T-helper 1 cell (primary cell): ENCODE results near the gene EXOC3L4.

Experiments
- DNase-seq, 5 donors: peaks; one replicate each; pipeline ENCODE4 v3.0.0-alpha.2; 2012 to 2020

EXOC3L4 gene

DNA sequence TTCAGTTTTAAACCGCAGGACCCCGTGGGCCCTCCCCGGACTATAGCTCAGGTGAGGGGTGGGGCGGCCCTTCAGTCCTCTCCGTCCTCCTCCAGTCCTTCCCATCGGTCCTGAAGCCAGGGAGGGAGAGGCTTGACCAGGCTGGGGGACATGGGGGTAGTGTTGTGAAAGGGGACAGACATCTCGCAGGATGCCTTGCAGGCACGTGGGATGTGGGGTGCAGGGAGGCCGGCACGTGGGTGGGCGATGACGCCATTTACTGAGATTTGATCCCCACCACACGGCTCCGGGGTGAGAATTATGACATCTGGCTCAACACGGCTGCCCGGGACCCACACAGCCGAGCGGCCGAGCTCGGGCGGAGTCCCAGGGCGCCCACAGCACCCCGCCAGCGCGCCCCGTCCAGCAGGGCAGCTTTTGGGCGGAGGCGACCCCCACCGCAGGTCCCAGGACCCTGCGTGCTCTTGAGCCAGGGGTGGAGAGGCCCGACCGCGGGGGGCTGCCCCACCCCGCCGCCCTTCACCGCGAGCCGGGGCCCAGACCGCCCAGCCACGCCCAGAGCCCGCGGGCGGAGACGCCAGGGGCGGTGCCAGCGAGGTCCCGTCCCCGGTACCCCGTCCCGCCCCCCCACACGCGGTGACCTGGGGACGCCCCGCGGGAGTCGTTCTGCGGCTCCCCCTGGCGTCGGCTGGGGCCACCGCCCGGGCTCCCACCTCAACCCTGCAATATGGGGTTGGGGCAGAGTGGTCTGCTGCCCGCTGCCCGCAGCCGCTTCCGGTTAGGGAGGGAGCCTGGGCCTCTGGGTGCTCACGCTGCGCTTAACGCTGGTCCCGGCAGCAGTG lies 3.3 kb upstream of the EXOC3L4 start:
- peak; percentile 64 to 76 (median 68) for DNase-seq

DNA sequence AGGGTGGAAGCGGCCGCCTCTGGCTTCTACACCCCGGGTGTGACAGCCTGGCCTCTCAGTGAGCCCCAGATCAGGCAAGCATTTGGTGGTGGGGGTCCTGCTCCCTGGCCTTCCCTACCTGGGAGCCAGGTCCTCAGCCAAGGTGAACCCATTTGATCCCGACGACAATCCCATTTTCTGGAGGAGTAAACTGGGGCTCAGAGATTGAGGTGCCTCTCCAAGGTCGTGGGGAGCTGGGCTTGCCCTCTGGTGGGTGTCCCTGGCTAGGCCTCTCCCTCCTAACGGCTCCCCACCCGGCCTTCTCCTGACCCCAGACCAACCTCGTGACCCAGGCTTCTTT lies 2.7 kb upstream of the EXOC3L4 start:
- no peak for DNase-seq

DNA sequence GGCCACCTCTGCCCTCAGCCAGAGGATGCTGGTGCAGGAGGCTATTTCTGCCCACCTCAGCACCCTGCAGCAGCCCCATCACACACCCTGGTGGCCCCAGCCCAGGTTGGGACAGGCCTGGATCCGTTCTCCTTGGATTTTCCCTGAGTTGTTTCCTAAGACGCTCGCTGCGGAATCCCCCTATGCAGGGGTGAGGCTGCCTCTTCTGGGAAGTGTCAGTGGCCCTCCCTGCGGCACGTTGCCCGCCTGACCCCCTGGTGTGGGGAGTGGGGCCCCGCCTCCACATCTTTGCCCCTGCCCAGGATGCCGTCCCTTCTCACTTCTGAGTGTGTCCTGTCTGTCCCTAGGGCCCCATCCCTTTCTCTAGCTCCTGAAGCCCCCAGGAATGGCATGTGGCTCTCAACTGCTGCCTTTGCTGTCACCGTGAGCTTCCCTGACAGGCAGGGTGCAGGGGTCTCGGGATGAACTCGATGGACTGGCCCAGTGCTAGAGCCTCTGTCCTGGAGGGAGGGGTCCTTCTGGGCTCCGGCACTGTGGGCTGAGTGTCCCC lies 594 bp upstream of the EXOC3L4 start:
- DNase-seq: no peak

DNA sequence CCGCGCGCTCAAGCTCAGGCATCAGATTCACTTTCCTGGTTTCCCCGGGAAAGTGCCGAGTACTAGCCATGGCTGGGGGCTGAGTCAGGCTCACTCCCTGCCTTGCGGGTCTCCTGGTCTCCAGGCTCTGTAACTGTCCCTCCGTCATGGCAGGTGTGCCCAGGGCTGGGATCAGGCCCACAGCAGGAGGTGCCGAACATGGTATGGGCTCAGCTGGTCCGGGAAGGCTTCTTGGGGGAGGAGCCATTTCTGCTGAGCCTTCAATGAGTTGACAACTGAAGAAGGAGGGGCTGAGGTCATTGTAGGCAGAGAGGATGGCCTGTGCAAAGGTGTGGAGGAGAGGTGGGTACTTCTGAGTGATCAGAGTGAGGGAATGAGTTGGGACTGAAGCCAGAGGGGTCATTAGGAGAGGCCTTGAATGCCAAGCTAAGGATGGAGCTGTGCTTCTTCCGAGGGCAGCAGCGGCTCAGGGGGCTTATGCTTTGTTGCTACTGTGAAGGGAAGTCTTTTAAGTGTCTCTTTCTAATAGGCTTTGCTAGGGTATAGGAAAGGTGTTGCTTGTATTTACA lies 769 bp downstream of the EXOC3L4 start:
- DNase-seq: no peak

DNA sequence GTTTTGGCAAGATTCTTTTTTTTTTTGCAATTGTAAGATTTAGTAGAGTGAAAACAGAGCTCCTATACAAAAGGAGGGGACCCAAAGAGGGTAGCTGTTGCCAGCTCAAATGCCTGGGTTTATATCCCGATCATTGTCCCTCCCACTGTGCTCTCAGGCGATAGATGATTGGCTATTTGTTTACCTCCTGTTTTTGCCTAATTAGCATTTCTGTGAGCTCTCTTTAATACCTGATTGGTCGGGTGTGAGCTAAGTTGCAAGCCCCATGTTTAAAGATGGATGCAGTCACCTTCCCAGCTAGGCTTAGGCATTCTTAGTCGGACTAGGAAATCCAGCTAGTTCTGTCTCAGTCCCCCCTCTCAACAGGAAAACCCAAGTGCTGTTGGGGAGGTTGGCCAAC lies 1.9 kb downstream of the EXOC3L4 start:
- no peak for DNase-seq

DNA sequence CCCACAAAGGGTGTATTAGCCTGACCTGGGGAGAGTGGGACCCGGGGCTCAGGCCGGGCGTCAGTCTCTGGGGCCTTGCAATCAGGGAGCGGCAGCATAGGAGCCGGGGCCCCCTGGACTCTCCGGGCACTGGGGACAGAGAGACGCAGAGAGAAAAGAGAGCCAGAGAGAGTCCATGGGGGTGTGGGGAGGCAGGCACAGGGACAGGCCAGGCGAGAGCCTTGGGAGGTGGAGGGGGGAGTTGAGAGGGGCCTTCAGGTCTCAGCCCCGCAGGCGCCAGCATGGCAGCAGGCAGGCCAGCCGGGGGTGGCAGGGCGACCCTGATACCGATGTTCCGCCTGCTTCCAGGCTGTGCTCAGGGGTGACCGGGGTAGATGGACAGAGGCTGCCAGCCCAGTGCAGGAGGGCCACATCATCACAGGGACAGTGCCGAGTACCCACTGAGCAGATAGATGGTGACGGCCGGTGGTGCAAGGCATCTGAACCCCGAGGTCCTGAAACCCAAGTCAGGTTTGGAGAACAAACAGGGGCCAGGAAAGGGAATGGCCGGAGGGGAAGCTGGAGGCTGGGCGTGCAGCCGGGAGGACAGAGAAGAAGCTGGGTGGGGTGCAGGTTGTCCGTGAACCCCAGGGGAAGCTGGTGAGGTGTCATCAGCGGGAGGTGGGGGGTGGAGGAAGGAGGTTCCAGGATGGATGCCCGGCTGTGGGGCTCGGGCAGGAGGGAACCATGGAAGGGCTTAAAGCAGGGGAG lies 2.9 kb downstream of the EXOC3L4 start:
- no peak for DNase-seq

DNA sequence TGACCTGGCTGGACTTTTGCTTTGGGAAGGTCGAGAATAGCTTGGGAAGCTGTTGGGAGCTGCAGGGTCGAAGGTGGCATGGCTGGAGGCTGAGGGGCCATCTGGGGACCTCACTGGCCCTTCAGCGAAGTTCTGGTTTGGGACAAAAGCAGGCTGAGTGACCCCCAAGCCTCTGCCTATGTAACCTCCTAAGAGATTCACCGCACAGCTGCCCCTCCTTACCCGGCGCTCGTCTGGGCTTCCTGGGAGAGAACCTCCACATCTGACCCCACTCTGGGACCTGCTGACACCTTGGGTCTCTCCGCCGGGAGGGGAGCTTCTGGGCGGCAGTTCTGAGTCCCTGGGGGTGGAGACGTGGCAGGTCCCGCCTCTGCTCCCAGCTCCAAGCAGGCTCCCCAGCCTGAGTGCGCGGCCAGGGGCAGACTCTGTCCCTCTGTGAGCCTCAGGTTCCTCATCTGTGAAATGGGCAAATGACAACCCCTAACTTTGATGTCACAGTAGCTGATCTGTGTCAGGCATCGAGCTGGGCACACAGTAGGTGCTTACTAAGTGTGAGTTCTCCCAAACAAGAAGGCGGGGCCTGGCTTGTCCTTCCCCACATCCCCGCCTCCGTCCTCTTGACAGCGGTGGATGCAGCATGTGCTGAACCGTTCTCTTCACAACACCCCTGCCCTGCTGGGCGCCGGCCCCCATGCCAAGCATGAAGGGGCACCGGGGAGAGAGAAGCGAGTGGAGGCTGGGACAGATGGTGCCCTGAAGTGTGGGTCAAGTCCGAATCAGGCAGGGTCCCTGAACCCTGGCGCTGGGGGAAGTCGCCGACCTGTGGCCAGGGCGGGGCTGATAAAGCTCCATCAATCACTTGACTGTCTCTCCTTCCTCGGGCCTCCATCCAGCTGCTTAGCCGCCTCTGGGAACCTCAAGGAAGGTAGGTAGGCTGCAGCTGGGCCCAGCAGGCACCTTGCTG lies 3.8 kb downstream of the EXOC3L4 start:
- no peak for DNase-seq

DNA sequence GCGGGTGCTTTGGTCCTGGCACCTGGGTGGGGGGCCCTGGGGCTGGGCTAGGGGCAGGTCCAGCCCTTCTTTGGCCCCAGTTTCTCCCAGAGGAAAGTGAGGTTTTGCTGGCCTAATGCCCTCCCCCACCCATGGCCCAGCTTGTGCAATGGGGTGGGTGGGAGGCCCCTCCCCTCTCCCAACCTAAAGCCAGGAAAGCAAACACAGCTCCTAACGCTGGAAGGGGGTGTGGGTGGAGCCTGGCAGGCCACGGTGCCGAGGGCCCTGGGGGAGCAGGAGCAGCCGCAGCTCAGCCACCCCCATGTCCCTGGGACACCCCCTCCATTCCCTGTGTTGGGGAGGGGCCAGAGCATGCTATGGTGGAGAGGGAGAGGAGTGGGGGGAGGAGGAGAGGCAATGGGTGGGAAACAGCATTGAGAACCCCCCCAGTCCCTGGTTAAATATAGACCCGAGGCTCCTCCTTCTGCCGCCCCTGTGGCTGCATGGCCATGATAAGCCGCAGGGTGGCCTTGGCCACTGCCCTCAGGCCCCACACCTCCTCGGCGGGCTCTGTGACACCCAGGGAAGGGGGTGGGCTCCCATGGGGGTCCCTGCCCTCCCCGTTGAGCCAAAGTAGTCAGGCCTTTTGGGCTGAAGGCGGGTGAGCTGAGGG lies 4.7 kb downstream of the EXOC3L4 start:
- DNase-seq: no peak

DNA sequence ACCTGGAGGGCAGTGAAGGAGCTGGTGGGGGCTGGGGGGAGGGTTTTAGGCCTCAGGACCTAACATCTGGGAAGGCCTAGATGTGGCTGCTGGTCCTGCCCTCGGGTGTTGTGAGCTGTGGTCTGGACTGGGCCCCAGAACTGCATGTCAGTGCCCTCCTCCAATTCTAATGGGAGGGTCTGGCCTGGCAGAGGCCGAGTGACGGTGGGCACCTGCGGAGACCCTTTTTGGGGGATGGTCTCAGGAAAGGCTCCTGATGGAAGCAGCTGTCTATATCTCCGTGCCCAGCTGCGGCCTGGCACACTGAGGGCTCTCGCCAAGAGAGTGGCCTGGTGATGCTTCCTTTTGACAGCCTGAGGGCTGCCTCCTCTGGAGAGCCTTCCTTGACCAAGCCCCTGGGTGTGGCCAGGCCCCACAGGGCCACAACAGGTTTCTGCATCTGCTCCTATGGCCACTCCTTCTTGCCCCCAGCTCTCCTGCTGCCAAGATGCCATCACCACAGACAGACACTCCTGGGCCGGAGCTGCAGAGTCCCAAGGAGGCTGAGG lies 5.3 kb downstream of the EXOC3L4 start:
- DNase-seq: no peak

DNA sequence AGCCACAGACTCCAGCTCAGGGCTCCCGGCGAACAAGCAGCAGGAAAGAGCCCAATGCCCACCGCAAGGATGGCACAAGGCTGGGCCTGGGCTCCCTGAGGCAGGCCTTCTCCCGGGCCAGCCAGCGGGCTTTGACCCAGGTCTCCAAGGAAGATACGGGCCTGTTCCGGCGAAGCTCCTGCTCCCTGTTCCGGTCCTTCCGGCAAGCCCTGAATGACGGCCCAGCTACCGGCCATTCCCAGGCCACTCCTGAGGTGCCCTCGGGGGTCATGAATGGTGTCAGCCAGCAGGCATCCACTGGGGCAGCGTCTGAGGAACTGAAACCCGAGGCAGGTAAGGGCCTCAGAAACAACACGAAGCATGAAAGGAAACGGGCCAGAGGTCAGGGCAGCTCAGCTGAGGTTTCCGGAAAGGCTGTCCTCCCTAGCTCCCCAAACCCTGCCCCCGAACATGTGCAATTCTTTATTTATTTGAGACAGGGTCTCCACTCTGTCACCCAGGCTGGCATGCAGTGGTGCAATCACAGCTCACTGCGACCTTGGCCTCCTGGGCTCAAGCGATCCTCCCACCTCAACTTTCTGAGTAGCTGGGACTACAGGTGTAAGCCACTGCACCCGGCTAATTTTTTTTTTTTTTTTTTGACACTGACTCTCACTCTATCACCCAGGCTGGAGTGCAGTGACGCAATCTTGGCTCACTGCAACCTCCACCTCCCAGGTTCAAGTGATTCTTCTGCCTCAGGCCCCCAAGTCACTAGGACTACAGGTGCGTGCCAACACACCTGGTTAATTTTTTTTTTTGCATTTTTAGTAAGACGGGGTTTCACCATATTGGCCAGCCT lies 6.0 kb downstream of the EXOC3L4 start:
- no peak for DNase-seq

DNA sequence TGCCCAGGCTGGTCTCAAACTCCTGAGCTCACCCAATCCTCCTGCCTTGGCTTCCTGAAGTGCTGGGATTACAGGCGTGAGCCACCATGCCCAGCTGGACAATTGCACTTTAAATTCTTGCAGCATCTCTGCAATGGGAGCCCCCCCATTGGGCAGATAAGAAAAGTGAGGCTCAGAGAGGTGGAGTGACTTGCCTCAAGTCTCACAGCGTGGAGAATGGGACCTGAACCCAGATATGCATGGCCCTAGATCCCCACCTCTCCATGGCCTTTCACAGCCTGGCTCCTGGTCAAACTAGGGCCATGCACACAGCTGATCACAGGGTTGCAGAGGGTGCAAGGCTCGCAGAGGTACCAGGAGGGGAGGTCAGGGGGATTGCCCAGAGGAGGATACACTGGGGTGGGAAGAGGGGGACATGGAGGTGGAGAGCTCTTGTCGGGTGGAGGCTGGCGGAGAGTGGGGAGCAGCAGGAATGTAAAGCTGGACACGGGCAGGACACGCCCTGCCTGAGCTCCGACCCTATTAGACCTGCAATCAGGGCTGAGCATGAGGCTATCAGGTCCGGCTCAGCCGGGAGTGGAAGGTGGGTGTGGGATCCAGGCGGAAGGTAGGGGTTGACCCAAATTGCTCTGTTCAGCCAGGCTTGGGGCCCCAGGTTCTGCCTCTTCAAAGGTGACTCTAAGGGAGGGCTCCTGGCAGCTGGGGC lies 6.9 kb downstream of the EXOC3L4 start:
- DNase-seq: no peak

DNA sequence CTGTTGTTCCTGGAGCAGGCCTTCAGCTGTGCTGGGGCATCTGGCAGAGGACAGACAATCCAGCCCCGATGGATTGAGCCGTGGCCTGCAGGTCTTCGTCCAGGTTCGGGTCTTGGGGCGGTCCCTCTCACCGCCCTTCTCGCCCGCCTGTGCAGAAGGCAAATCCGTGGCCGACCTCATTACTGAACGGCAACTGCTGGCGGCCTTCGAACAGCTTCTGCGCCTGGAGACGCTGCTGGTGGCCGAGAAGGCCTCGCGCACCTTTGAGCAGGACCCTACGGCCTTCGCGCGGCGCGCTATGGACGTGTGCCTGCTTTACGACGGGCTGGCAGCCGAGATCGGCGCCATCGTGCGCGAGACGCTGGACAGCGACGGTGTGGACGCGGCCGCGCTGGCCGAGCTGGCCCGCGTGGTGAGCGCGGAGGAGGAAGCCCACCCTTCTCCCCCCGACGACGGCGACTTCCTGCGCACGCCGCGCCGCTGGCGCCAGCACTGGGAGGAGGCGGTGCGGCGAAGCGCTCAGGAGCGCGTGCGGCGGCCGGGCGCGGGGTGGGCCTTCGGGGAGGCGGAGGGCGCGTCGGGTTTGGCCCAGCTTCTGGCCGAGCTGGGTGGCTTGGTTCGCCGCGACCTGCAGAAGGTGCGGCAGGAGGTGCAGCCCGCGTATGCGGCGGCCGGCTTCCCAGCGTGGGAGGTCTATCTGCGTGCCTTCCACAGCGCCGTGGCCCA lies 7.6 kb downstream of the EXOC3L4 start:
- no peak for DNase-seq

DNA sequence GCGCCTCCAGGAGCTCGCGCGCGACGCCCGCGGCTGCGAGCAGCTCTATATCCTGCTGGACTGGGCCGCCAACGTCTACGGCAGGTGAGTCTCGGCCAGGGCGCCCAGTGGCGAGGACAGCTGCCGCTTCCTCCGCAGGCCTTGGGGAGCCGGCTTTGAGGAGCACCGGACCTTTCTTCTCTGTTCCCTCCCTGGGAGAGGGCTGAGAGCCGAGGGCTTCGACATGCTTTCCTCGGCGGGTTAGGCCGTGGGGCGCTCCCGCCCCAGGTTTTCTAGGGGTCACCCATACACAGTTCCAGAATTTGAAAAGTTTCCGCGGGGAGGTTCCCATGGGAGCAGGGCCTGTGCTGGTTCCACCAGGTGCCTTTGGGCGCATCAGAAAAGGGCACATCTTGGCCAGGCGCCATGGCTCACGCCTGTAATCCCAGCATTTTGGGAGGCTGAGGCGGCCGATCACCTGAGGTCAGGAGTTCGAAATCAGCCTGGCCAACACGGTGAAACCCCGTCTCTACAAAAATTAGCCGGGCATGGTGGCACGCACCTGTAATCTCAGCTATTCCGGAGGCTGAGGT lies 8.2 kb downstream of the EXOC3L4 start:
- DNase-seq: no peak

DNA sequence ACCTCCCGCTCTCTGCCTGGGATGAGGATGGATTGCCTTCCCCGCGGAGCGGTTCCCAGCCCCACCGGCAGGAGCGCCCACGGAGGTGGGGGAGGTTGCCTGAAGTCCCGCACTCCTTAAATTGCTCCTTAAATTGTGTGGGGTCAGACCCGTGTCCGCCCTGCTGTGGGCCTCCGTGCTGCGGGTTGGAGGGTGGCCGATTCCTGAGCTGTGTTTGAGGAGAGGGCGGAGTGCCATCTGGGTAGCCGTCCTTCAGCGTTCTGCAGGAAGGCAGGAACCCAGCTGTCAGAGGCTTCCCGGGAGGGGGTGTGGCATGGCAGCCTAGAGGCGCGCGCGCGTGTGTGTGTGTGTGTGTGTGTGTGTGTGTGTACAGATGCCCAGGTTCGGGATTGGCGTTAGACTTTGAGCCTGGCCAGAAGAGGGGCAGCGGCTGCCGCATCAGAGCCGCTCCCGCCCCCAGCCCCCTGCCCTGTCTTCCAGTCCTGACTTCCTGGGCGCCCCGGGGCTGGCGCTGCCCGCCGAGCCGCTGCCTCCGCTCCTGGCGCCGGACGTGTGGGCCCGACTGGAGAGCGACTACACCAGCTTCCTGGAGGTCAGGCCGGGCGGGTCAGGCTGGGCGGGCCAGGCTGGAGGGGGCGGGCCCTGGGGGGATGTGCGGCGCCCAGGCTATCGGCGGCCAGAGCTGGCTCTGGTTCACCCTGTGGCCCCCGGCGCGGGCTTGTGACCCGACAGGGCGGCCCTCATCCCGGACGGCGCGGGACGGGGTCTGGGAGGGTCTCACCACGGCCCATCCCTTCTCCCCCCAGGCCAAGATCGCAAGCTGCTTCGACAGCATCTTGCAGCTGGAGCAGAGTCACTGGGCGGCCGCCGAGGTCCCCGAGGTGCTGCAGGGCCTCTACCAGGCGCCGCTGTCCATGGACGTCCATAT lies 9.2 kb downstream of the EXOC3L4 start:
- DNase-seq: no peak

DNA sequence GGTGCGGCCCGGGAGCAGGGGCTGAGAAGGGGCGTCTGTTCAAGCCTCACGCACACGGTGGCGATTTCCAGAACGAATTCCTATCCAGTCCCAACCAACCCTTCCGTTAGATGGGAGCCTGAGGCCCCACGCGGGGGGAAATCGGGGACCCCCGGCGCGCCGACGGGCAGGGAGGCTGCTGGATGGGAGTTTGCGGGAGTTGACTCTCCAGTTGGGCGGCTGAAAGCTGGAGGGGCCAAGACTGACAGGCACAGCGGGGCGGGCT lies 9.8 kb downstream of the EXOC3L4 start:
- DNase-seq: no peak

DNA sequence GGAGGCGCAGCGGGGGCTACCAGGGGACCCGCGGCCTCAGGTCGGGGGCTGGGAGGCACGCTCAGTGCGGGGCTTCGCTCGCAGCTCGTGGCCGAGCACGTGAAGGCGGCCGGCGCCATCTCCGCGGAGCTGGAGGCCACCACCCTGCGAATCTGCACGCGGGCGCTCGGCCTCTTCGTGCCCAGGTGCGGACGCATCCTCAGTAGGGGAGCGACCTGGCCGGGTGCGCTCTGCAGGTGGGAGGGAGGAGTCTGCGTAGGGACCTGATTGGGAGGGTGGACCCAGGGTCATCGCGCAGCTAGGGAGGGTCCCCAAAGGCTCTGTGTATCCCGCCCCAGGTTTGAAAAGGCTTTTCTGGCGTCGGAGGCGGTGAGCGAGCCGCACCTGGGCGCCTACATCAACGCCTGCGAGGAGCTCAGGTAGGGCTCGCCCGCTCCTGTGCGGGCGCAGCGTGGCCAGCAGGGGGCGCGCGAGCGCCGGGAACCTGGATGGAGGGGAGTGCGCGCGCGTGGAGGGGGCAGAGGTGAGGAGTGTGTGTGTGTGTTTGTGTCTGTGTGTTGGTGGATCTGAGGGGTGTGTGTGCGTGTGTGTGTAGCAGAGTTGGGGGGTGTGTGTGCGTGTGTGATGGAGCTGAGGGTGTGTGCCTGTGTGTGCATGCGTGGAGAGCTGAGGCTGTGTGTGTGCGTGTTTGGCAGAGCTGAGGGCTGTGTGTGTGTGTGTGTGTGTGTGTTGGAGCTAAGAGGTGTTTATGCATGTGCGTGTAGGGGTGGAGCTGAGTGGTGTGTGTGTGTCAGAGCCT lies 10.3 kb downstream of the EXOC3L4 start:
- peak; percentile 36 to 67 (median 56) for DNase-seq

DNA sequence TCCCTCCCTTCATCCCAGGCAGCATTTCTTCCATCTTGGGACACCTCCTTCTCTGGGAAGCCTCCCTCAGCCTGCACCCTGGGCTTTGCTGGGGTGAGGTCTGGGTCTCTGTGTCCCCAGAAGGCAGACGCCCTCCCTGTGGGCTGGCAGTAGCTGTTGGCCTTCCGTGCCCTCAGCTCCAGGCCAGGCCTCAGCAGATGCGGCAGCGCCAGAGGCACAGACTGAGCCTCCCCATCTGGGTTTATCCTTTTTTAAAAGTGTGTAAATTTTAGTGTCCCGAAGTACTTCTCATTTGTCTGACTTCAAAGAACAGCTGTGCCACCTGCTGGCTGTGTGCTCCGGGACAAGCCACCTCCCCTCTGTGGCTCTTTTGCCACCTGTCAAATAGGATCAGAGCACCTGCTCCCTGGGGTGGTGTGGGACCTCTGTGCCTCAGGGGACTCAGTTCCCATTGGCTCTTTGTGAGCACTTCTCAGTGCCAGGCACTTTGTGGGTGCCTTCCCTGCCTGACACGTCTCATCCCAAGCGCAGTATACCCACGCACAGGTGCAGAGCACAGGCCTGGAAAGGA lies 11.1 kb downstream of the EXOC3L4 start:
- DNase-seq: no peak
